IPS DF 4.7 (cell line): ENCODE data around the gene CARD9.
"Not testable (repeated sequence)": the region's sequence is repeated elsewhere in the genome, so short reads cannot be mapped to it uniquely, and the experiment has no call there.

Experiments used
- DNase-seq: peaks from one replicate; pipeline ENCODE4 v3.0.0-alpha.2; 2013; ENCODE audit warnings: low spot score; ENCODE audit errors: extremely low read depth

The CARD9 gene

DNA sequence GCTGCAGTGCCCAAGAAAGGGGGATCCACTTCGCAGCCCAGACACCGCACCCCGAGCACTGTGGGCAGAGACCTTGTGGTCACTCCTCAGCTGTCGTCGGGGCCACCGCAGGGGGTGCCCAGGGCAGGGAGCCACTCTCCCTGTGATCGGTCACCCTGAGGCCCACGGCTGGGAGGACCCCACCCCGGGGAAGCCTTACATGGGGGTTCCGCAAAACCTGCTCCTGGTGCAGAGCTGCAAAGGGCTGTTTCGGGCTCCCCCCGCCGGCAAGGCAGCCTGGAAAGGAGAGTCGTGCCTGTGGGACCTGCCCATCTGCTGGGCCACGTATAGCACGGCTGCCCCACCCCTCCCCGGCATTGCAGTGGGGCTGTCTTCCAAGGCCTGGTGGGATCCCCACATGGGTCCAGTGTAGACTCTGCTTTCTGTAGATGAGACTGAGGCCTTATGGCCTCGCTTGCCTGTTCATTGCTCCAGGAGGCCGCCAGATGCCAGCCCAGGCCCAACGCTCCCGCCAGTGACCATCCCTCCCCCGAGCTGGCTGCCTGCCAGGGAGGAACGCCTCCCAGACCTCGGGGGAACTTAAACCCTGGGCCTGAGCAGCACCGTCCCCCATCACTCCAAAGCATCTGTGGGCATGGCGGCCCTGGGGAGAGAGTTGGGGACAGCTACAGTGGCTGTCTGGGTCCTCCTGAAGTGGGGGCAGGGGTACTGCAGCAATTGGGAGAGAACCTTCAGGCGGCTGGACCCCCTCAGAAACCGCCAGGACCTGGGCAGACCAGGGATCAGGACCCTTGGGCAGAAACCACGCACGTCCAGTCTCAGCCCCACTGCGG, 8.3 kb downstream of the CARD9 start:
- no peak for DNase-seq

DNA sequence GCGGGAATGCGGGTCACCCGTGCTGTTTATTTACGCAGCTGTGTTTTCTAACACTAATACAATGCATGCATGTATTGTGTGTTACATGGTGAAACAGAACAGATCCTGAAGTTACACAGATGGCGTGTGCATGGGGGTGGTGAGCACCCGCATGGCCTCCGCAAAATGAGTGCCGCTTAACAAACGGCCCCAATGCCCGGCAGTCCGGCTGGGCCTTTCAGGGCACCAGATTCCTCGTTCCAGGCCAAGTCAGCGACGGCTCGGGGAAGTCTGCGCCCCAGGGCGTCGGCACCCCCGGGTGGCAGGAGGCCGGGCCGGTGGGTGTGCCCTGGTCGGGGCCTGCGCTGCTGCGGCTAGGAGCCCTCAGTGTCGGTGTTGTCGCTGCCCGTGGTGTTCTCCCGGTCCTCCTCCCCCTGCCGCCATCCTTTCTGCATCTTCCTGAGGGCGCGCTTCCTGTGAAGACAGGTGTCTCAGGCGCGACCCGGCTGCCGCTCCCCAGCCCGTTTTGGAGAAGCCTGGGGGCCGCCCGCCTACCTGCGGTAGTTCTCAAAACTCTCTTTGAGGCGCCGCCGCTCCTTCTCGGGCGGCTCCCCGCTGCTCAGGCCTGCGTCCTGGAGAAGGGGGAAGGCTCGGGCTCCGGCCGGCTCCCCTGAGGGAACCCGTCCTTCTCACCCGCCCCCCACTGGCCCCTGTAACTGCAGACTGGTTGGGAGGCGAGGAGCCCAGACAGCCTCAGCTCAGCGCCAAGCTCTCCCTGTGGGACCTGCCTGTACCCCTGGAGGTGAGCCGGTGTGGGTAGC, 9.3 kb downstream of the CARD9 start:
- no peak for DNase-seq

DNA sequence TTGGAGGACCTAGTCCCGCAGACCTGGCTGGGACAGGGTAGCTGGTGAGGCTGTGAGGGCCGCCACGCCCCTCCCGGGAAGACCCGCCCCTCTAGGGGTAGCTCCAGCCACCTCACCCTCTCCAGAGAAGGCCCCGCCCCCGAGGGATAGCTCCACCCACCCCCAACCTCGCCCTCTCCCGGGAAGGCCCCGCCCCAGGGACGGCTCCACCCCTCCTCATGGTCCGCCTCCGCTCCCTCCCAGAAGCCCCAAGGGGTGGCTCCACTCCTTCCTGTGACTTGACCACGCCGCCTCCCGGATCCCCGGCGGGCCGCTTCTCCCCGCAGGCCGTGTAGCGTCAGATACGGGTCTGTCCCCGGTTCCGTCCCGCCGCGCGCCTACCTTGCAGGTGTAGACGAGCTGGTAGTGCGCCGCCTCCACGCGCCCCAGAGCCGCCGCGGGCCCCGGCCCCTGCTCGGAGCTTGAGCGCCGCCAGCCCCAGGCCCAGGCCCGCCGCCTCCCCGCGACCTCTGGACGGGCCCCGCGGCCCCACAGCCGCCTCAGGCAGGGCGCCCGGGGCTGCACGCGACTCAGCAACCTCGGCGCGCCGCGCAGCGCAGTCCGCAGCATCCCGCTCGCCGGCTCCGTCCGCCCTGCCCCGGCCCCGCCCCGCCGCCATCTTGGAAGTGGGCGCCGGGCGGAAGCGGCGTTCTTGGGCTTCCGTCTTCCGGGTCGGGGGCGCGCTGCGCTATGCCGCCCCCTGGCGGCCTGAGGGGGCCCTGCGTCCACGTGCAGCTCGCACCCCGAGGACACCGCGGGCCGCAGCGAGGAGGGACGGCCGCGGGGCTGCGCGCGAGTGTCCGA, 10.1 kb downstream of the CARD9 start, which contains the start of gene DNLZ:
DNLZ (minus strand) TSS at position 639 of the 843 bp plus-strand sequence; CDS start at position 609, 30 bp downstream.
- DNase-seq: no peak

DNA sequence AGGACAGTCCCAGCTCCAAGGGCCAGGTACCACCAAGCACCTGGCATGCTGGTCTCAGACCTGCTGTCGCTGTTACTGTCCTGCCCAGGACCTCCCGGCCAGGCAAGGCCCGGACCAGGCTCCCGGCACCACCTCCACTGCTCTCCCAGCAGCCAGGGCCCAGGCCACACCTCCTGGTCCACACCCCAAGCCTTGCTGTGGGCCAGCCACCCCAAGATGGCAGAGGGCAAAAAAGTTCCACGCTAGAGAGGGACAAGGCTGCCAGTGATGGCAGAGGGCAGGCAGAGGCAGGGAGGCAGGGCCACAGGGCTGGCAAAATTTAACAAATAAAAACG, 11.1 kb downstream of the CARD9 start:
- no peak for DNase-seq

DNA sequence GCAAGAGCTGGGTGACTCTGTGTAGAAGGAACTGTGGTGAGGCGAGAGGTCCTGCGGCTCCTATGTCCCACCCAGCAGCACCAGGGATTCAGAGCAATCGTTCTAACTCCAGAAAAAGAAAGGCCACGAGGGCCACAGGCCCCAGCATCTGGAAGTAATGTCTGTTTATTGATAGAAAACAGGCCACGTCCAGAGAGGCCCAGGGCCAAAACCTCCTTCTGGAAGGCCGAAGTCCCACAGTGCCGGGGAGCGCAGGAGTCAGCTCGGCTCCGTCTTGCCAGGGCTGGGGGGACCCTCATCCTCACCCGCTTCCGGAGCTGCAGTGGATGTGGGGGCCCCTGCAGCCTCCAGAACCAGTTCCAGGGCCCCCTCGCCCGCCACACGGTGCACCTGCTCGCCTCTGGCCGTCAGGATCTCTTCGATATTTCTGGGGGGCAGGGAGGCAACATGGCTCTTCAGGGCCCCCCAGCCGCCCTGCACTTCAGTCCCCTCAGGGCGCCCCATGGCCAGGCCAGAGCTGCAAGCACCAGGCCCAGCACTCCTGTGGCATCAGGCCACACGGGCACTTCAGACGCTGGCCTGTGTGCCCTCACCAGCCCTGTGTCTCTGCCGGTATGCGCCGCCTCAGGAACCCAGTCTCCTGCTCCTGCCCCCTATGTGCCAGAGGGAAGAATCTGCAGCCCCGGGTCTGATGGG, 11.6 kb downstream of the CARD9 start:
- DNase-seq: no peak

DNA sequence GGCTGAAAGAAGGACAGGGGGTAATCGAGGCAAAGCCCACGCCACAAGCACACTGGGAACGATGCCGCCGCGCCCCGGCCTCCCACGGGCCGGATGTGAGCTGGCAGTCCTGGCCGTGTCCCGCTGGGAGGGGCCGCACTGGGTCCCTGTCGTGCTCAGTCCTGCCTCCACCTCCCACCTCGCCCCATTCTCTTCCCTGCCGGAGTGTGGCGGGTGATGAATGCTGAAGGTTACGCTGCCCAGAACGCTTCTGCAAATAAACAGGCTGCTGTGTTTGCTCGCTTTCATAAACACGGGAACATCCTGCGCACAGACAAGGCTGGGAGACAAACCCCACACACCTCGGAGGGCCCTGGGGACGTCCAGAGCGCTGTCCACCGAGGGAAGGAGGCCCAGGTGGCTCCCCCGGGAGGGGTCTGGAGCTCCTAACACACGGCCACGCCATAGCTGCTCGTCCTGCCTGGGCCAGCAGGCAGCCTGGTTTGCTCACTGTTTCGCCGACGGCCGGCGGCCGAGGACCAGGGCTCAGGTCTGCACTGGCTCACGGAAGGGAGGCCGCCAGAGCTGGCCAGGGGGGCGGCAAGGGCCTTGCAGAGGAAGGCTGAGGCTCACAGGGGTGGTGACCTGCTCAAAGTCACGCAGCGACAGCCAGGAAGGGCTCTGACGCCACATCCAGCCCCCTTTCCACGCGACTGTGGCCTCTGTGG, 12.3 kb downstream of the CARD9 start:
- DNase-seq: no peak

DNA sequence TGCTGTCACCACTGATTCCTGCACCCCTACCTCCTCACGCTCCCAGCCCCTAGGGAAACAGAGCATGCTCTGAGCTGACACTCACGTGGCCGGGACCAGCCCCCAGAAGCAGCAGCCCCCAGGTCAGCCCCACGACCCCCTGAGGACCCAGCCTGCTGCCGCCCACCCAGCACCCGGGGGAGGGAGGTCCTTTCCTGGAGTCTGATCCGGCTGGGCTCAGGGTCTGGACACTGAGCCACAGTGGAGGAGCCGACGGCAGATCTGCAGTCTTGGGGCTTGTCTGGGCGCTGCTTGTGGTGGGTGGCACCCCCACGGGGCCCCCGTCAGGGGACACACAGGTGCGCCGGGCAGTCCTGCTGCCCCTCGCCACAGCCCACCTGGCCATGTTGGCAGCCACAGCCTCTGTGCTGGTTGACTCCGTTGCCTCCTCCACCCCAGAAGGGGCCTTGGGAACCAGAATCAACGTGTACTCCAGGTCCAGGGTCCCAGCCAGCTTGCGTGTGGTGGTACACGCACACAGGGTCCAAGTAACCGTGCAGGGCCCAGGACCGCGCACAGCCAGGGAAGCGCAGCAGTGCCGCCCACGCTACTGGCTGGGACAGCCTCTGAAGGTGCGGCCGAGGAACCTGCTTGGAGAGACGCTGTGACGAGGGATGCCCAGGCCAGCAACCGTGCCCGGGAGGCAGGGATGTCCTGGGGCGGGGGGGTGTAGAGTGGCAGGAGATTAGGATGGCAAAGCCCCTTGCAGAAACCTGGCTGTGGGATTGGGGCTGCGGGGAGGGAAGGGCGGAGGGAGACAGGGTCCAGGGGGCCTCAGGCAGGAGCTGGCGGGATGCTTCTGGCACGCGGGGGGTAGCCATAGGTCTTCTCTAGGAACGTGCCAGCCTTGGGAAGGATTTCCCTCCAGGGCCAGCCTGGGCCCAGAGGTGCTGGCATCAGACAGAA, 13.4 kb downstream of the CARD9 start:
- no peak for DNase-seq

DNA sequence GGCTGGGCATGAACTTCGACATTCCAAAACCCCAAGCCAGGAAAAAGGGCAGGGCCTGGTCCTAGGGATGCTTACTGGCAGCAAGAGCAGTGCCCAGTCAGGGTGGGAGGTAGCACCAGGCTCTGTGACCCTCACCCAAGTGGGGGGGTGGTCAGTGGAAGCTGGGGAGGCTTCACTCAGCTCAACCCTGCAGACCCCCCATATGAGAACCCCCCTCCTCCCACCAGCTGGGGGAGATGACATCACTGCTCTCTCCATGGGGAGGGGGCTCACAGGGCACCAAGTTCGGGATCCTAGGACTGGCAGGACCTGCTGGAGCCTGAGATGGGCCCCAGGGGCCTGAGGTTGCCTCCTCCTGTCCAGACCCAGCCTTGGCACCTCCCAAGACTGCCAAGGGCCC, 14.6 kb downstream of the CARD9 start:
- no peak for DNase-seq

DNA sequence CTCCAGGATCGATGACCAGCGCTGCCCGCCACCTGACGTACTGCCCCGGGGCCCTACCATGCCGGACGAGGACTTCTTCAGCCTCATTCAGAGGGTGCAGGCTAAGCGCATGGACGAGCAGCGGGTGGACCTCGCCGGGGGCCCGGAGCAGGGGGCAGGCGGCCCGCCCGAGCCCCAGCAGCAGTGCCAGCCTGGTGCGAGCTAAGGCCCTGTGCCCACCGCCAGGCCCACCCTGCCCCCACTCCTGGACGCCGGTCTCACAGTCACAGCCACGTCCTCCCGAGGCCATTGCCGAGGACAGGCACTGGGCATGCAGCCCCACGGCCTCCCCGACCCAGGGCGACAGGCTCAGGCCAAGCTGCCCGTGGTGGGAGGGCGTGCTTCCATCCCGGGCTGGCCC, 15.5 kb downstream of the CARD9 start:
- DNase-seq: no peak

DNA sequence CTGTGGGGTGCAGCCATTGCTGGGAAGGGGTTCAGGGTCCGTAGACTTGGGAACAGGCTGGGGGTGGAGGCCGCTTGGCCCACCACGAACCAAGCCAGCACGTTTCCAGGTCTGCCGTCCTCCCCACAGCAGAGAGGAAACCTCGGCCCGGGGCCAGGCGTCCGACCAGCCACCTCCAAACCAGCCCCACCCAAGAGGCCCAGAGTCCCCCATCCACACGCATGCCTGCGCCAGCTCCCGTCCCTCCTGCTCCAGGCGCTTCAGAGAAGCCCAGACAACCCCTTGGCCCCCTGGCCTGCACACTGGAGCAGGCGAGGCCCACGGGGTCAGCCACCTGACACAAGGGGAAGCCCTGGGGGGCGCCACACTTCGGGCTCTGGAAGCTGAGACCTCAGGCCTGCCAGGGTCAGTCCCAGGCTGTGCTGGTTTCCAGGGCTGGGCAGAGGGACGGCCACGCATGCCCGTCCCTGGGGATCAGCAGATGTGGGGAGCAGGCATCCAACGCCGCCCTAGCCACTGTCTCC, 16.2 kb downstream of the CARD9 start:
- no peak for DNase-seq

DNA sequence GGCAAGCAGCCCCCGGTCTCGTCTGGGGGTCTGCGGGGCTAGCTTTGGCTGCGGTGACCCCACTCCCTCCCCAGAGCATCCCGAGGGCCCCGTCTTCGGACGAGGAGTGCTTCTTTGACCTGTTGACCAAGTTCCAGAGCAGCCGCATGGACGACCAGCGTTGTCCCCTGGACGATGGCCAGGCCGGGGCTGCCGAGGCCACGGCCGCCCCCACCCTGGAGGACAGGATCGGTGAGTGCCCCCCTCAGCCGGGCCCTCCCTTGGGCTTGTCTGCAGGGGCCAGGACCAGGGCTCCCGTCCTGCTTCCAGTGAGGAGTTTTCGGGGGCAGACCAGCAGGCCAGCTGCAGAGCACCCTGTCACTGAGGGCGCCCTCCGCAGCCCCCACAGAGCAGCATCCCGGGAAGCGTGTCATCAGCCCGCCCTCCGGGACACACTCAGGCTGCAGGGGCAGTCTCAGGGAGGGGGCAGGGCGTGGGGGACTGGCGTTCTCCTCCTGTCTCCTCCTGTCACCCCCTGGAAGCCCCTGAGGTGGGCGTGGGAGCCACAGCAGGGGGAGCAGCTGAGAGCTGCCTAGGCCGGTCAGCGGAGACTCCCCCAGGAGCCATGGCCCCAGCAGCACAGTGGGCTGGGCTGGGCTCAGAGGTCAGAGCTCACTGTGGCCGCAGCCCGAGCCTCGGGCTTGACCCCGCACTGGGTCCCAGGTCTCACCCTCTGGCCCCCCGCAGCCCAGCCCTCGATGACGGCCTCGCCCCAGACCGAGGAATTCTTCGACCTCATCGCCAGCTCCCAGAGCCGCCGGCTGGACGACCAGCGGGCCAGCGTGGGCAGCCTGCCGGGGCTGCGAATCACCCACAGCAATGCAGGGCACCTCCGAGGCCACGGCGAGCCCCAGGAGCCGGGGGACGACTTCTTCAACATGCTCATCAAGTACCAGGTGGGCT, 17.6 kb downstream of the CARD9 start:
- no peak for DNase-seq

DNA sequence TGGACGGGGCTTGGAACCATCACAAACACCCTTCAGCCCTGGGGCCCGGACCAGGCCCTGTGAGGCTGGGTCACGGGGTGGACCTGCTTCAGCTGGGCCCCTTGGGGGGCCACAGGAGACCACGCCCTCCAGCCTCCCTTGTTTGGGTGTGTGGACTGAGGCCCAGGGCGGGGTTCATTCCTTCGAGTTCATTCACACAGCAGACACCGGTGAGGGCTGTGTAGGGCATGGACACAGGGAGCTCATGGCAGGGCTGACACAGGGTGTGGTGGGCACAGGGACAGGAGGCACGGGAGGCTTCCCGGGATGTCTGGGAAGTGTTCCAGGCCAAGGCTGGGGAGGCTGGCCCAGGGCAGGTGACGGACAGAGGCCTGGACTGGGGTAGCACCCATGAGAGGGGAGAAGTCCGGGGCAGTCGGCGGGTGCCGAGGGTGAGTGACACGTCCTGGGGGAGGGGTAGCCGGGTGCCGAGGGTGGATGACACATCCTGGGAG, 18.8 kb downstream of the CARD9 start:
- no peak for DNase-seq

DNA sequence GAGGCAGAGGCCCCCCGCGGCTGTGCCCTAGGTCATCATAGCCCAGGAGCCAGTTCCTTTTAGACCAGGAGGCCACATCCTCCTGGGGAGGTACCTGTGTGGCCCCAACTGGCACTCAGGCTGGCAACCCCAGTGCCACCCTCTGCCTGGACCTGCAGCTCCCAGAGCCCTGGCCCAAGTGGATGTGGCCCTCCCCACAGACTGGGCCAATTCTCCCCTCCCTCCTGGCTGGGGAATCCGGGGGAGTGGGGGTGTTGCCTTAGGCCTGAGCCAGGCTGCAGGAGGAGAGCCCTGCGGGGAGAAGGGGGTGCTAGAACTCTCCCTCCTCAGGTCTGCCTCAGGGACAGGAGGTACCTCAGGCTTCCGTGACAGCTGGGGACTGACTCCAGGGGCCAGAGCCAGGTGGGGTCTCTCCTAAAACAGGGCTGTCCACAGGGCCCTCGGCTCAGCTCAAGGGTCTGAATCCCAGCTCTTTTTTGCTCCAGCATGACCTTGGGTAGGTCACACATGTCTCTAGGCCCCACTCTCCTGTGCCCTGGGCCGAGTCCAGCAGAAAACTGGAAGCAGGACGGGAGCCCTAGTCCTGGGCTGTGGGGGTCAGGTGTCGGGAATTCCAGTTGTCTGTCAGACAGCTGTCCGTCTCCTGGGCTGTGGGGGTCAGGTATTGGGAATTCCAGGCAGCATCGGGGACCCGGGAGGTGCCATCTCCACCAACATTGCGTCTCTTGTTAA, 19.5 kb downstream of the CARD9 start:
- DNase-seq: no peak

DNA sequence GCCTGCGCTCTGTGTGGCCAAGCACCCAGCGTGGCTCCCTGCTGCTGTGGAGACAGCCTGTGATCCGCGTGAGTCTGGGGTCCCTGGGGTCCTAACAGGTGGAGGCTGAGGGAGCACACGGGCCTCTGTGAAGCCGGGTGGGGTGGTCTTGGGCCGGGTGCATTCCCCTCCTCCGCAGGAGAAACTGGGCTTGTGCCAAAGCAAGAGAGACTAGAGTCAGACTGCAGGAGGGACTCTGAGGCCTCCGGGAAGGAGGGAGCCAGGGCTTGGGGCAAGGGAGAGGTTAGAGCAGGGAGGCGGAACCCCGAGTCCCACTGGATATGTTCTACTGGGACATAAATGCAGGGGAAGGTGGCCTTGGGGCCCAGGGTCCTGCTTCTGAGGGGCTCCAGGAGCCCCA, 20.4 kb downstream of the CARD9 start:
- no peak for DNase-seq

DNA sequence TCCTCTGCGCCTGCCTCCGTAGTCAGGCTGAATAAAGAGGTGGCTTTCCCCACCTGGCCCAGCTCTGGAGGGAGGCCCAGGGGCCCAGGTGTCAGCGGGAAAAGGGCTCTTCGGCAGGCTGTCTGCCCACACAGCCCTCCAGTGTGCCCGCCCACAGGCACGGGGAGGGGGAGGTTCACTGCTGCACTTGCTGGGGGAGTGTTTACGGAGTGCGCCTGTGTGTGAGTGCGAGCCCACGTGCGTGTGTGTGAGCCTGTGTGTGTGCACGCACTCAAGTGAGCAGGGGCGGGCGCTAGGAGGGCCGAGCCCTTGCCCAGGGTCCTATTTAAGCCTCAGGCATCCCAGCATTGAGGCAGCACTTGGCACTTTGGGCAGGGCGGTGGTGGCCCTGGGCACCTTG, 20.8 kb downstream of the CARD9 start:
- no peak for DNase-seq

DNA sequence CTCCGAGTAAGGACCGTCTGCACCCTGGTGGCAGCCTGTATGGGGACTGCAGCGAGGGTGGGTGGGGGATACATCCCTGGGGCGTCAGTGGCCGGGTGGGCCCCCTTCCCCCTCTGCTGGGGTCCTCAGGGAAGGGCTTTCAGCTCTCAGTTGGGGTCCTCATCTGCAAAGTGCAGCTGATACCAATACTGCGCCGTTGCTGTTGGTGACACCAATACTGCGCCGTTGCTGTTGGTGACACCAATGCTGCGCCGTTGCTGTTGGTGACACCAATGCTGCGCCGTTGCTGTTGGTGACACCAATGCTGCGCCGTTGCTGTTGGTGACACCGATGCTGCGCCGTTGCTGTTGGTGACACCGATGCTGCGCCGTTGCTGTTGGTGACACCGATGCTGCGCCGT, 21.6 kb downstream of the CARD9 start:
- not testable (repeated sequence) for DNase-seq

DNA sequence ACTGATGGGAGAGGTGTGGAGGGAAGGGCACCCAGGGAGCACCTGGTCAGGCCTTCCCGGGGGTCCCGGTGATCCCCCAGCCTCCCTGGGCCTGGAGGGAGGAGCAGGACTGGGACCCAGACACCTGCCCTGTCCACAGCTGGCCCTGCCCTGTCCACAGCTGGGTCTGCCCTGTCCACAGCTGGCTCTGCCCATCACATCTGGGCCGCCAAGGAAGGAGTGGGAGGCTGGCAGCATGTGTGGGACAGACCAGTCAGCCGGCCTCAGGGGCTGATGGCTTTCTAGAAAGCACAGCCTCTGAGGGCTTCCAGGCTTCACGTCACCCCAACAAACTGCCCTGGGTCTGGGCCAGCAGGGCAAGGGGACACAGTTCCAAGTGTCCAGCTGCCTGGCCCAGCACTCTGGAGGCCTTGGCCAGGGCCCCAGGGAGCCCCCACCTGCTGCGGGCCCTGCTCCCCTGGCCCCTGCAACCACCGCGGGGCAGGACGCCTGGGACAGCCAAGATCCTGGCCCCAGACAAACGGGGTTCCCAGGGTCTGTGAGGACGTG, 22.1 kb downstream of the CARD9 start:
- DNase-seq: no peak
